GM18873 (cell line): Measurements from ENCODE around the gene CAPZB.

Experiments used
- ATAC-seq: cut with Tn5 transposase; IDR thresholded peaks from one replicate; pipeline ENCODE4 v1.9.1; 2021; ENCODE audit warnings: mild to moderate bottlenecking, moderate library complexity, moderate number of reproducible peaks; ENCODE audit not compliant: unreplicated experiment, low FRiP score

The CAPZB gene

DNA sequence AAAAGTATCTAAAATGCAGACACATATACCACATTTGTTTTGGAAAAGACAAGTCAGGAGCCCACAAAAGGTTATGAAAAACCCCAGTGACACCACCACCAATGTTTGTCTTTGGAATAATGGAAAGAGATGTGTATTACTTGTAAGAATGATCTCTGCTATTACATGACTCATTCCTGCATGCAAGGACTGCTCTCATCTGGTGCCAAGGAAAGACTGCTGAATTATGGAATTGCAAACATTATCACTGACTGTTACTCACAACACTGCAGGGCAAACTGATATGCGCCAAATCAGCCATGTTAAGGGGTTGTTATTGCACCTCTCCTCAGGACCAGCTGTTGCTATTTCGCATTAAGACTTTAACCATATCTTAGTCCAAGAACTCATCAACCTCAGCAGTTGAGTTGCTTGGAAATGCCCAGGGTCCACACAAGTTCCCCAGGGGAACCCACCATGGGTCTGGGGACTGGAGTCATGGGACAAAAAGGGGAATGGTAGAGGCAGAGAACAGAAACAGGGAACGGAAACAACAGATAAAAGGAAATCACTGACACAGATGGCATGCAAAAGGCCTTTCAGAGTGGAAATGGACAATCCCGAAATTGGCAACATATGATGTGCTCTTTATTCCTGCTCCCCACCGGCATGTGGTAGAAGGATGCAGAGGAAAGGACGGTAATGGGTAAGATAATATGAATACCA lies 34.4 kb downstream of the CAPZB start:
- no peak for ATAC-seq

DNA sequence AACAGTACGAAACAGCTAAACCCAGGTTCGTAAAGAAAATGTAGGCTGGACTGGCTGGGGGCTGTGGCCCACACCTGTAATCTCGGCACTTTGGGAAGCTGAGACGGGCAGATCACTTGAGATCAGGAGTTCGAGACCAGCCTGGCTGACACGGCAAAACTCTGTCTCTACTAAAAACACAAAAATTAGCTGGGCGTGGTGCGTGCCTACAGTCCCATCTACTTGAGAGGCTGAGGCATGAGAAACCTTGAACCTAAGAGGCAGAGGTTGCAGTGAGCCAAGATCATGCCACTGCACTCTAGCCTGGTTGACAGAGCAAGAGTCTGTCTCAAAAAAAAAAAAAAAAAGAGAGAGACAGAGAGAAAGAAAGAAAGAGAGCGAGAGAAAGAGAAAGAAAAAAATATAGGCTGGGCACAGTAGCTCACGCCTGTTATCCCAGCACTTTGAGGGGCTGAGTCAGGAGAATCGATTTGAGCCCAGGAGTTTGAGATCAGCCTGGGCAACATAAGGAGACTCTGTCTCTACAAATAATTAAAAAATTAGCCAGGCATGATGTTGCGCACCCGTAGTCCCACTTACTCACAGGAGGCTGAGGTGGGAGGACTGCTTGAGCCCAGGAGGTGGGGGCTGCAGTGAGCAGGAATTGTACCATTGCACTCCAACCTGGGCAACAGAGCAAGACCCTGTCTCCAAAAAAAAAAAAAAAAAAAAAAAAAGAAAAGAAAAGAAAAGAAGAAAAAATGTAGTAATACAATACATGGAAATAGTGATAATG lies 35.7 kb downstream of the CAPZB start:
- no peak for ATAC-seq

DNA sequence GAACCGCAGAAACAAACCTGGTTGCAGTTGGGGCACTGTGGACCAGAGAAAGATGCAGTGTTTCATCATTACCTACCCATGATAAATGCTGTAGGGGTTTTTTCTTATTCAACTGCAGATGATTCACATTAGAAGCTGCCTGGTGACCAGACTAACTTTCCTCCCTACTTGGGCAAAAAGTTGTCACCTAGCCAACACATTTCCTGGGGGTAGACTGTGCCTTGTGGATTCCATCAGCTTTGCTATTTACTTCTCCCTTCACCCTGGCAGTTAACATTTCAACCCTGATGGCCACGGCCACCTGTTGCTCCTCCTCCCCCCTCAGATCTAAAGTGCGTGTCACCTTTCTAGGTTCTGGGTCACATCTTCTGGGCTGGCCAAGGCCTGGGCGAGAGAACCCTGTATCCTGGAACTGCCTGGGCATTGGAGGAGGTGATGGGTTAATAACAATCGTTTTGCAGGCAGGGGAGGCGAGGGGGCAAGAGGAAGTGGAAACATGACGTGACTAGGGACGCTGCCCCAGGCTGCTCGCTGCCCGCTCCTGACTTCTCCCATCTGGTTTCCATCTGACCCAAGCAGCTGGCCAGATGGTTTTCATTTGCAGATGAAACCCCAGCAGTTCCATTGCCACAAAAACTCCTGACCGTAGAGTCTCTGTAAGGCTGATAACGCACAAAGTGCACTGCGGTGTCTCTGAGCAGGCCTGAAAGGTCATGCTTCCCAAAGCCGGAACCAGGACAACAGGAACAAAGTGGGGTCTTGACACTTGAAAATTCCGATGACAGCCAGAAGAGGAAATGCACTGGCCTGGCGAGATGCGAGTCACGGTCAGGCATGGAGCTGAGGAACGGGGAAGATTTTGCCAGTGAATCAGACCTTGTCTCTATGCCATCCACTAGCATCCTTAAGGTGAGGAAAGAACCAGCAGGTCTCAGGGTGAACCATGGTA lies 36.6 kb downstream of the CAPZB start:
- ATAC-seq, result no peak

DNA sequence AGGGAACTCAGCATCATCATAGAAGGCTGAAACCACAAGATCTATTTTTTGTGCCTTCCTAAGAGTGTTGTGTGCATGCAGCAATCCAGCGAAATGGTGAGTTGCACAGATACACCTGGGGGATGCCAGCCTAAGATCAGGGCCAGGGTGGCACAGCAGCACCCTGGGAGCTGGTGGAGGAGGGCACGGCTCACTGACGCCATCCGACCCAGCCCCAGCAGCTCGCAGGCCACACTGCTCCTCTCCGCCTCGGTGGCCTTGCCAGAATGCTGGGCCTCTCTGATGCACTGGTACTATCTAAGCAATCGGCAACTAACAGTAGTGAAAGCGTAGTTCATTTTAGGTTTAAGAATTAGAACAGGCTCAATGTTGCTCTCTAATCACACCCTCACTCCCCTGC lies 37.8 kb downstream of the CAPZB start:
- no peak for ATAC-seq

DNA sequence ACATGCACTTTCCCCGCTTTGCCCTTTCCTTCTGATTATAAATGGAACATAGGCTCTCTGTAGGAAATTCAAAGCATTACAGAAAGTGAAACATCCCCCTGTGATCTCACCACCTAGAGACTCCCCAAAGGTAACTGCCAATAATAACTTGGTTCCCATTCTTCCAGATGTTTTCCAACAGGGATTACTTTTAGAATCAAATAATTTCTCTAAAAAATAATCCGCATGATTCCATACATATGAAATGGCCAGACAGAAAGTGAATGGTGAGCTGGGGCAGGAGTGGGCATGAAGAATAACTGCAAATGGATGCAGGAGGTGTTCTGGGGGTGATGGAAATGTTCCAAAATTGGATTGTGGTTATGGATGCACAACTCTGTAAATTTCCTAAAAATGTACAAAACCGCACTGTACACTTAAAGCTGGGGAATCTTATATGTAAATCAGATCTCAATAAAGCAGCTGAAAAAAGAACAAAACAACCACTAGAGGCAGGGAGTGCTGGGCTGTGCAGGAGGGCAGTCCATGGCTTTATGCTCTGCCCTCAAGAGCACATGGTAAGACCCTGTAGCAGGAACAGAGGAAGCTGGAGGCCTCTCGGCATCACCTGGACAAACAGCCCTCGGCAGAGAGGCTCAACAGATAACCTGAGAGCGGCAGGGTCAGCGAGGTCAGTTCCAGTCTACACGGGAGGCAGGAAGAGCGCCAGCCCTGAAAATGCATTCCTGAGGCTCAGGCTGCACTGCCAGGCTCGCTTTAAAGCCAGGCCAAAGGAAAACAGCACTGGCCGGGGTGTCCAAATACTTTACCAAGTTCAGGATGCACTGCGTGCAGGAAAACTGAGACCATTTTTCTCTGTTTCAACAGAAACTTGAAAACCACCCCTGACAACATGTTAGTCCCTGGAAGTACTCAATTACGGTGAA lies 39.7 kb downstream of the CAPZB start:
- ATAC-seq, result no peak

DNA sequence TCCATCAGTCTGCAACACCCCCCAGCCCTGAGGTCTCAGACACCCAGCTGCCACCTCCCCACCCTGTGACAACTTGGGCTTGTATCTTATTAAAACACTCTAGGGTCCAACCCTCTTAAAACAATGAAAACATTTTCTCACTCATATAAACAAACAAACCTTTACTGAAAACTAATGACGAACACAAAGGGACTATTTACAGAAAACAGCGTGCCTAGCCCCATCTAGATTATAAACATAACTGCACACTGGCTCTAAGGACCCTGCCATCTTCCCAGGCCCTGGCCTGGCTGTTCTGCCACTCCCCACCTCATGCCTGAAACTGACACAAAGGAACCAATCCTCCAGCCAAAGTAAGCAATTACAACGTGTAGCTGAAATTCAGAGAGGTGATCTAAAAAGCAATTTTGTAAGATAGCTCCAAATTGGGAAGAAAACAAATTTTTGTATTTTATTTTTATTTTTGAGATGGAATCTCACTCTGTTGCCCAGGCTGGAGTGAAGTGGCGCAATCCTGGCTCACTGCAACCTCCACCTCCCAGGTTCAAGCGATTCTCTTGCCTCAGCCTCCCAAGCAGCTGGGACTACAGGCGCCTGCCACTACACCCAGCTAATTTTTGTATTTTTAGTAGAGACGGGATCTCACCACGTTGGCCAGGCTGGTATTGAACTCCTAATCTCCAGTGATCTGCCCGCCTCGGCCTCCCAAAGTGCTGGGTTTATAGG lies 40.9 kb downstream of the CAPZB start:
- ATAC-seq, result no peak

DNA sequence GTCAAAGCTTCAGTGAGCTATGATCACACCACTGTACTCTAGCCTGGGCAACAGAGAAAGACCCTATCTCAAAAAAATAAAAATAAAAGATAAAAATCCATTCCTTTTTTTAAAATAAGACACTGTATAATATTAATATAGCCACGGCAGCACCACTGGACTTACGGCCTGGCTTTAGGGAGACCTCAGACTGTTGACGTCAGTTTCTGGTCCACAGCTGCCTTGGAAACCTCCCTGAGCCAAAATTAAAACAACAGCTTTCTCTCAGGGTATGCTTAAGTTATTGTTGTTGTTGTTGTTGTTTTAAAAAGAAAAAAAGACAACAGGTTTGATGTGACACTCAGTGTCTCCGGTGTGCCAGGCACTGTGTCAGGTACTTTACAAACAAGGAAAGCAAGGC lies 42.0 kb downstream of the CAPZB start:
- ATAC-seq, result no peak

DNA sequence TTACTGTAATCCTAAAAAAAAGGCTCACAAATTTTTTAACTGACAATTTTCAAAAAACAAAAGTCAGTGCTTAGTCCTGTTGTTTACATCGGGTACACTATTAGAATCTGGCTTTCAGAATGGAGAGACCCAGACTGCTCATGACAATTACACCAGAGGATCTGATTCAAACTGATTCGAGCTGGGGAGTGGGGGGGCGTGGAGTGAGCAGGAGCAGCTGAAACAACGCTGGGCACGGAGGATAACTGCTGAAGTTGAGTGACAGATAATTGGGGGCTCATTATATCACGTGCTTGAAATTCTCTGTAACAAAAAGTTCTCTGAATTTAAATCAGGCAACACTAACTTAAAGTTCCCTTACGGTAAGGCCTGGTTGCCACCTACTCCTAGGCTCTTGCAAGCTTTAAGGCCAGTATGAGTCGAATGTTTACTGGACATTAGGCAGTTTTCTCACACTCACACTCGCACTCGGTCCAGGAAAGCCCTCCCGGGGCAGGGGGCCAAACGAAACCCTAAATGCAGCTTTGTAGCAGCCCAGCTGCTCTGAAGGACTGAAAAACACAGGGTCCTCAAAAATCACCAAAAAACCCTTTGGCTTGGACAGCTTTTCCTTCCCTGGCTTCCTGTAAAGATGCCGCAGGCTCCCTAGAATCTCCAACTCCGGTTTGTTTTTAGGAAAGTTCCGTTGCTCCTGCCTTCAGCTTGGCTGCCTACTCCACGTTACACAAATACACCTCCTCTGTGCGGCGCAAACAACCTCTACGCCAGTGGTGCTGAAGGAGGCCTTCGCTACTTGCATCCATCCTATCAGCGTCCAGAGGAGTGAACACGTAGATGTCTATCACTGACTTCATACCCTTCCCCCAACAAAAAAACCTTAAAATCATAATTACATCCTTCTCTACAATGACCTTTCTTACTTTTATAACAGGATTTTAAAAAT lies 42.9 kb downstream of the CAPZB start:
- ATAC-seq, result no peak

DNA sequence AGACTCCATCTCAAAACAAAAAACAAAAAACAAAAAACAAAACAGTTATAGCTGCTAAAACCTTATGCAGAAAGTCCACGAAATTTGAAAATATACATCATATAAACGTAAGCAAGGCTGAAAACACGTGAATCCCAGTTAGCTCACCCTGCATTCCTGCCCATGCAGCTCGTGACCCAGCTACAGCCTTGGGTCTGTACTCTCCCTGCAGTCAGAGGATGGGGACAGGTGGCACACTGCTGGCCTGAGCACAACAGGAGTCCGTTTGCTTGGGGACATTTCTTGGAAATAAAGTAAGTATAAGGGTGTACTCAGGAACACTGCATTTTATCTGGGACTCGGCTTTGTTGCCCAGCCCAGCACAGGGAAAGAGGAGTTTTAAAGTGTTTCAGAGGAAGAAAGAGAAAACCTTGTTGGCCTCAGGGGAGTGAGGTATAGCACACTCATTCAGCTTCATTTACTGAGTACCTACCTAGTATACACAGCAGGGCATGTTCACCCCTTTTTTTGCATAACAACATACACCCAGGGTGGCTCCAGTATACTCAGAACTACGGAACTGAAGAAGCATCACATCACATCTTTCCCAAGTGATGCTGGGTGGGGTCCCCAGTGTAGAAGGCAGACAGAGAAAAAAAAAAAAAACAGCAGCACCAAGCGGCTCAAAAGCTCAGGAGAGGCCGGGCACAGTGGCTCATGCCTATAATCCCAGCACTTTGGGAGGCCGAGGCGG lies 44.1 kb downstream of the CAPZB start:
- ATAC-seq, result no peak

DNA sequence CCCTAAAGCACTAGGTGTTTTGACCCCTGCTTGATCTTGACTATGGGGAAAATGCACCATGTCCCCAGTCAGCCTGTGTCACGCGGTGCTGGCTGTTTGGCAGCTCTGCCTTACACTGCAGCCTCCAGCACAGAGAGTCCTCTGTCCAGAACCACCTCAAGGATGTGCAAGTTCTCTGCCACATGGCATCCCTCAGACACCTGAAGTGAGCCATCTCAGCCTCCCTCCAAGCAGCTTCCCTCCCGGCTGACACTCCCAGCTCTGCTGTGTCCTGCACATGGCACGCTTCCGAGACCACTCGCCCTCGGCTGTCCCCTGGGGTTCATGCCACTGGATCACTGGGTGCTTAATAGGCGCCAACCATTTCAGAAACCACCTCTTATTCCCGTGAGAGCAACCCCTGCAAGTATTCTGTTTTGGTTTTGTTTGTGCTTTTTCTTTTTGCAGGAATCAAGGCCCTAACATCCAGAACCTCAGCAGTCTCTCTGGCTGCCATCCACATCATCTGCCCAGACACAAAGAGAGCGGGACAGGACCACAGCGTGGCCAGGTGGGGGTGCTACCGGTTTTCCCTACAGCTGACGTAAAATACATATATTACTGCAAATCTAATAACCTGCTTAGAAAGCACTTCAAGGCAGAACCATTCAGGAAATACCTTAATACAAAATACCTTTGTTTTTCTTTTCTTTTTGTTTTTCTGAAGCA lies 45.7 kb downstream of the CAPZB start:
- no peak for ATAC-seq

DNA sequence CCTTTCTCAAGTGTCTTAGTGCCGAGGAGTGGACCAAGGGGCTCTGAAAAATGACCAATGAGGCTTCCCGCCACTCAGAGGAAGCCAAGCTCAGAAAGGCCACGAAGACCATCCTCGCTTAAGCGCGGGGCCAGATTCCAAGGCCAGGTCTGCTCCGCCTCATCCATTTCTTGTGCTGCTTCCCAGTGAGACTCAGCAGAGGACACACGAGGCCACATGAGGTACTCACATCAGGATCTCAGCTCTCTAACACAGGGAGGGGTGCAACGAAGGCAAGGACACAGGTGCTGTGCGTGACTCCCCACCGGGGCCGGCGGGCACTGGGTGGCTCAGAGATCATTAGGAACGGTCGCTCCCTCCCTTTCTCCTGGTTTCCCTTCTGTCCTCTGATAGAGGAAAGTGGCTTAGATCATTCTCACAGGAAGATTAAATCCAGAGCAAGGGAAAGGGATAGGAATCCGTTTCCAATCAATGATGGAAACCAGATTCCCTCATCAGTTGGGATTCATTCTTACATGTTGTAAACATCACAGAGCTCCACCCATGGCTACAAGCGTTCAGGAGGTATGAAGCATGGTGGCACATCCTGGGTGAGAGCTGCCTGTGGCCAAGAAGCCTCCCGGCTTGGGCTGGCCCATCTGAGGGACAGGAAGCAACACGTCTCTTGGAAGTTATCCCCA lies 46.7 kb downstream of the CAPZB start:
- no peak for ATAC-seq

DNA sequence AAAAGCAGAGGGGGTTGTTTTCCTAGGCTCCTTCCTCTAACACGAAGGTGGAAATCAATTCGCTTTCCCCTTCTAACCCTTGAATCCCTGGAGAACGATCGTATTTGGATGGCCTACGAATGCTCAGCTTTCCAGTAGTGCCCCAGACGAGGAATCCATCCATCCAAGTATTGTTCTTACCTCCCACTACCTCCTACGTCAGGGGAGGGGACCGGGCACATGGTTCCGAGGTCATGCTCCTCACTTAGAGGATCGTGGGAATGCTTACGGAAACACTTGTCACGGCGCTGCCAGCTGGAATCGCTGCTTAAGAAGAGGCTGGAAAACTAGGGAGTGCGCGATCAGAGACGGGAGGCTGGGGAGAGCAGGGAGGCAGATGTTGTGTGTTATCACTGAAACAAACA lies 47.4 kb downstream of the CAPZB start:
- ATAC-seq, result no peak

DNA sequence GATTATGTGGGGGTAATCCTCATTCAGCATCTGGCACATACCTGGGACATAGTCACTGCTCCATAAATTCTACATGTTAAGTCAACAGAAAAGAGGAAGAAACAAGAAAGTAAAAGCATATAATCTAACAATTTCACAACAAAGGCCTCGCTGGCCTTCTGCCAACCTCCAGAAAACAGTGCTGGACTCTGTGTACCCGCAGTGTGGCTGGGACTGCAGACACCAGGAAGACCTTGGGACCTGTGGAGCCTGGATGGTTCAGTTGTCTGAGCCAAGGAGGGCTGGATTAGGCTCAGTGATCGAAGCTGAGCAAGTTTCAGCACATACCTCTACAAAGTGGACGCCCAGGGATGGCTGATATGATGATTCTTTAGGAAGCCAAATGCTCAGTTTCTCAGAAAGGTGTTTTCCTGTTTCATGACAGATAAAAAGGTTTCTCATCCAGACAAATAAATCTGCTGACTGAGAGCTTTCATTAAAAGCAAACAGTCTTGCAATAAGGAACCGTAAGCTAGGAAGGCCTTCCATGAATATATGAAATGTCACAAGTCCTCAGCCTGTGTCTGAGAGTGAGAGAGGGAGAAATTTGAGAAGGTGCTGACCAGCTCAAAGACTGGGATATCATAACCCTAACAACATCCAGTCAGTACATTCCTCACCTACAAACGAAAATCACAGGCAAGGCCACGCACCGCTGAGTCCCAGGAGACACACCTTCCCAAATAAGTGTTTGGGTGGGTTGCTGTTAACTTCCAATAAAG lies 48.4 kb downstream of the CAPZB start:
- ATAC-seq, result no peak

DNA sequence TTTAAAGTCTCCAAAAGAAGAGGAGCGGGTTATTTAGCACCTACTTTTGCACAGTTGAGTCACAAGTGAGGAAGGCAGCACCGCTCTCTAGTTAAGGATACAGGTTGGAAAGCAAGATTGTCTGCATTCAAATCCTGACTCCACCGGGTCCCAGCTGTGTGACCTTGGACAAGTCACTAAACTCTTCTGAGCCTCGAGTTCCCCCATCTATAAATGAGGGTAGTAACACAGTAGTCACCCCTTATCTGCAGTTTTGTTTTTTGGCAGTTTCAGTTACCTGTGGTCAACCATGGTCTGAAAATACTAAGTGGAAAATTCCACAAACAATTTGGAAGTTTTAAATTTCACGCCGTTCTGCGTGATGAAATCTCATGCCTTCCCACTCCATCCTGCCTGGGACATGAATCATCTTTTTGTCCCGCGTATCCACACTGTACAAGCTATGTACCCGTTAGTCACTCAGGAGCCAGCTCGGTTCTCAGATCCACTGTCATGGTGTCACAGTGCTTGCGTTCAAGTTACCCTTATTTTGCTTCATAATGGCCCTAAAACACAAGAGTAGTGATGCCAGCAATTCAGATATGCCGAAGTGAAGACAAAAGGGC lies 49.4 kb downstream of the CAPZB start:
- ATAC-seq, result no peak

DNA sequence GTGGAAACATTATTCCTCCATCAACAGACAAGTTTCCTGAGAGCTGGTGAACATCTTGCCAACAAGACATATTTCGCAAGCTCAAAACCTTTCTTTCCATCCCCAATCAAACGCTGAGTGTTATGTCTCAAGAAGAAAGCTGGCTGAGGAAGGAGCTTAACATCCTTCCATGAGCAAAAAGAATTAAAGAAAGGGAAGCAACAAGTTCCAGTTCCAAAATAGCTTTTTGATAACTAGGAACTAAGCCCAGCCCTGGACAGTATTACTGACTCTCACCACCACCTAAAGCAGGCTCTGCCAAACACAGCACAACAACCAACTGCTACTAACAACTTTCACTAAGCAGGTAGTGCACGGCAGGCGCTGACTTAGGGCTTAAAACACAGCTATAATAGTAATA lies 50.2 kb downstream of the CAPZB start:
- ATAC-seq, result no peak

DNA sequence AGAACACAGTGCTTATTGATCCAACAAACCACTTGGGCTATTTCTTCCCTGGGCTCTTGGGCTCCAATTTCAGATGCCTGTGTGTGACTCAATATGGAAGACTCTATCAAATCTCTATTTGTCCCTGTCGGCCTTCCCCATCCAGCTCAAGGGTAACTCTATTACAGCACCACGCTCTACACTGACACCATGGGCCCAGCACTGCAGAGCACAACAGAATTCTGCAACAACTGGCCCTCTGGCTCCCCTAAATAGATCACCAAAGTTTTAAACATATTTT lies 51.7 kb downstream of the CAPZB start:
- no peak for ATAC-seq
